ENCODE results near the gene MAD1L1. TPM values are rescaled to one million over a fixed set of nuclear protein-coding genes. Genes with fewer than 3 reads are reported as not detected.

Gene MAD1L1
- total RNA-seq, 1 donor from 2014 or later: 48.4 TPM

- no peak overlapping the region for H3K27ac ChIP-seq
- TF ChIP-seq, protein P1, sequence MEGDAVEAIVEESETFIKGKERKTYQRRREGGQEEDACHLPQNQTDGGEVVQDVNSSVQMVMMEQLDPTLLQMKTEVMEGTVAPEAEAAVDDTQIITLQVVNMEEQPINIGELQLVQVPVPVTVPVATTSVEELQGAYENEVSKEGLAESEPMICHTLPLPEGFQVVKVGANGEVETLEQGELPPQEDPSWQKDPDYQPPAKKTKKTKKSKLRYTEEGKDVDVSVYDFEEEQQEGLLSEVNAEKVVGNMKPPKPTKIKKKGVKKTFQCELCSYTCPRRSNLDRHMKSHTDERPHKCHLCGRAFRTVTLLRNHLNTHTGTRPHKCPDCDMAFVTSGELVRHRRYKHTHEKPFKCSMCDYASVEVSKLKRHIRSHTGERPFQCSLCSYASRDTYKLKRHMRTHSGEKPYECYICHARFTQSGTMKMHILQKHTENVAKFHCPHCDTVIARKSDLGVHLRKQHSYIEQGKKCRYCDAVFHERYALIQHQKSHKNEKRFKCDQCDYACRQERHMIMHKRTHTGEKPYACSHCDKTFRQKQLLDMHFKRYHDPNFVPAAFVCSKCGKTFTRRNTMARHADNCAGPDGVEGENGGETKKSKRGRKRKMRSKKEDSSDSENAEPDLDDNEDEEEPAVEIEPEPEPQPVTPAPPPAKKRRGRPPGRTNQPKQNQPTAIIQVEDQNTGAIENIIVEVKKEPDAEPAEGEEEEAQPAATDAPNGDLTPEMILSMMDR (IDR thresholded peaks at IDR 0.05): no peak
- H3K4me1 ChIP-seq: no peaks in the 10 kb centered on the region
- no peaks in the 10 kb centered on the region for H3K36me3 ChIP-seq
- H3K4me3 ChIP-seq: no peak overlapping the region
- intact Hi-C loops (cut with DNase I): no loop called here
- no peaks in the 10 kb centered on the region for H3K27me3 ChIP-seq
- no peaks in the 10 kb centered on the region for H3K9me3 ChIP-seq
- peak; percentile 51 for DNase-seq
- no peak for ATAC-seq
Measured at GRCh38 chr7:1857487-1858421, 375.0 kb downstream of the MAD1L1 start.

DNA sequence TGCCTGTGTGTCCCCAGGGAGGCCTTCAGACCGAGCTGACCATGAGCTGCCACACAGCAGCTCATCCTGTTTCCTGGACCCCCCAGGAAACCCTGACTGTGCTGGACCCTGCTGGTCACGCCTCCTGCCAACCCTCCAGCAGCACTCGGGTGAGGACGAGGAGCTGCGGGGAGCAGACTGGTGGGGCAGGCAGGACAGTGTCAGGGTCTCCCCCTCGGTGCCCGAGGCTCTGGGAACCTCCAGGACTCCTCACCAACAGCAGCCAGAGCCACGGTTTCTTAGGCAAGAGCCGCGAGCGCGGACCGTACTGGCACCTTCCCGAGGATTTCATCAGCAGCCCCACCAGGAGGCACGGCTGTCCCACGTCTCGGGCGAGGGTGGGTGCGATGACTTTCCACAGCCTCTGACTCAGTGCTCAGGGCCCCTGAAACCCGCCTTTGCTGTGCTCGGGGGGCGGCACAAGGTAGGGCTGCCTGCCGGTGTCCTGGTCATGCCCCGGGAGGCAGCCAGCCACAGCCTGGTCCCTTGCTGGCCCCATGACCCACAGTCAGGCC is 375.8 kb downstream of the MAD1L1 start:
- Histone ChIP-seq H3K36me3 (no peaks in the 10 kb centered on the region), H3K9me3 (no peaks in the 10 kb centered on the region), H3K4me3 (no peak overlapping the region), H3K4me1 (no peaks in the 10 kb centered on the region), H3K27ac (no peak overlapping the region), H3K27me3 (no peaks in the 10 kb centered on the region)
- ATAC-seq: no peak
- TF ChIP-seq, protein P1 (IDR thresholded peaks at IDR 0.05): no peak
- intact Hi-C loops (cut with DNase I): no loop called here
- peak; percentile 62 for DNase-seq

DNA sequence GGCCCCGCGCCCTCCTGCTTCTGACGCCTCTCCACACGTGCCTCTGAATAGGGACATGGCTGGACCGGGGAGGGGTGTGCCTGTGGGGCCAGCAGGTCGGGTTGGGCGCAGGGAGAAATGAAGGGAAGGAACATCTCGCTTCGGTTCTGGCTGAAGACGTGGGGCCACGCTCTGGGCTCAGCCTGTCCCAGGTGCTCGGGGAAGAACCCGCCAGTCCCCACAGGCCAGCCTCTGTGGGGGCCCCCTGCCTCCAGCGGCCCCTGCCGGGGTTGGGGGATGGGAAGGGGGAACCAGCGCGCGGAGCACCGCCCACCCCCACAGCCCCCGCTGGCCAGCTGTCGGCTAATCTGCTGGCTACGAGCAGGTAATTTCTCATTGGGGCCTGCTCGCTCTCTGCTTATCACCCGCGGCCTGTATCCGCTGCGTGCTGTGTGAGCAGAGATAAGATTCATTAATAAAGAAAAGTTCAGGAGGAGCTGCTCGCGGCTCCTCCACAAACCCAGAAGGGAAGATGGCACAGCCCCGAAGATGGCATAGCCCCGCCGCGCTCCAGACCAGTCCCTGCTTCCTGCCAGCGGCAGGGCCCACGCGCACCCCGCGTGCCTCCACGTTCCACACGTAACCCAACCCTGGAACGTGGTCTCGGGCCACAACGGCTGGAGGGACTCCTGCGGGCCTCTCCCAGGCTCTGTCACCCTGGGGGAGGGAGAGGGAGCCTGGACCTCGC is 376.4 kb downstream of the MAD1L1 start:
- no peak overlapping the region for H3K27ac ChIP-seq
- H3K27me3 ChIP-seq: no peaks in the 10 kb centered on the region
- intact Hi-C loops (cut with DNase I): no loop called here
- H3K4me3 ChIP-seq: no peak overlapping the region
- H3K36me3 ChIP-seq: no peaks in the 10 kb centered on the region
- no peaks in the 10 kb centered on the region for H3K4me1 ChIP-seq
- DNase-seq: peak; percentile 53
- no peaks in the 10 kb centered on the region for H3K9me3 ChIP-seq
- no peak for ATAC-seq
- TF ChIP-seq, protein P1 (IDR thresholded peaks at IDR 0.05): no peak

DNA sequence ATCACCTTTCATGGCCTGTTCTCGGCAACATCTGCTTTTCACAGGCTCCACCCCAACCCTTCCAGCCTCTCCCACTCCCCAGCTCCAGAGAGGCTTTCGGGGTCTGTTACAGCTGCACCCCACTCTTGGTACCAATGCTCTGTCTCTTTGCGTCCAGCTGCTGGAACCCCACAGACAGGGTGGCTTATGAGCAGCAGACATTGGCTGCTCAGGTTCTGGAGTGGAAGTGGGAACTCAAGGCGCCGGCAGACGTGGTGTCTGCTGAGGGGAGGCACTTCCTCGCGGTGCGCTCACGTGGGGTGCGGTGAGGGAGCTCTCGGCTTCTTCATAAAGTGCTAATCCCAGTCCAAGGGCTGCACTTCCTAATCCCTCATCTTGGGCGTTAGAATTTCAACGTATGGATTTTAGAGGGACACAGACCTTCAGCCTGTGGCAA is 377.0 kb downstream of the MAD1L1 start:
- H3K9me3 ChIP-seq: no peaks in the 10 kb centered on the region
- ATAC-seq (no peak), DNase-seq (peak; percentile 48)
- intact Hi-C loops (cut with DNase I): no loop called here
- H3K27ac ChIP-seq: no peak overlapping the region
- TF ChIP-seq, protein P1 (IDR thresholded peaks at IDR 0.05): no peak
- H3K4me3 ChIP-seq: no peak overlapping the region
- no peaks in the 10 kb centered on the region for H3K4me1 ChIP-seq
- no peaks in the 10 kb centered on the region for H3K27me3 ChIP-seq
- no peaks in the 10 kb centered on the region for H3K36me3 ChIP-seq

- Histone ChIP-seq H3K36me3 (no peaks in the 10 kb centered on the region), H3K9me3 (no peaks in the 10 kb centered on the region), H3K27ac (no peak overlapping the region), H3K4me1 (no peaks in the 10 kb centered on the region), H3K4me3 (no peak overlapping the region), H3K27me3 (no peaks in the 10 kb centered on the region)
- intact Hi-C loops (cut with DNase I): no loop called here
- DNase-seq (peak; percentile 63), ATAC-seq (no peak)
- TF ChIP-seq, protein P1 (IDR thresholded peaks at IDR 0.05): no peak
Measured at GRCh38 chr7:1854866-1855724, 377.6 kb downstream of the MAD1L1 start.

All from upper lobe of right lung (tissue), 1 donor.